Endometrium (tissue), 2 donors: ENCODE results near the gene OR4K2.
"Not testable (repeated sequence)": the region's sequence is repeated elsewhere in the genome, so short reads cannot be mapped to it uniquely, and the experiment has no call there.

ENCODE experiments used
- FAIRE-seq: peaks from 2 replicates; lab custom pipeline; 2012; peaks lifted over from hg19 to GRCh38; lab: Jason Lieb, UNC
- donor health status: control.
- donor health status: control.

OR4K2 gene

GRCh38 chr14:19874842-19875241, at the start of gene OR4K2:
TSS of gene OR4K2 (plus strand) at chr14:19875142. CDS start at chr14:19876268, 1,126 bp downstream.
- no peak for FAIRE-seq

GRCh38 chr14:19827626-19828244, 47.2 kb upstream of the OR4K2 start:
- FAIRE-seq = not testable (repeated sequence)

GRCh38 chr14:19828314-19828713, 46.6 kb upstream of the OR4K2 start:
- no peak for FAIRE-seq

GRCh38 chr14:19834203-19834848, 40.6 kb upstream of the OR4K2 start:
- not testable (repeated sequence) for FAIRE-seq

GRCh38 chr14:19838433-19838832, 36.5 kb upstream of the OR4K2 start:
- no peak for FAIRE-seq

- no peak for FAIRE-seq
Measured at GRCh38 chr14:19851365-19851764, 23.6 kb upstream of the OR4K2 start.

- FAIRE-seq = not testable (repeated sequence)
Measured at GRCh38 chr14:19866061-19866669, 8.8 kb upstream of the OR4K2 start.

- FAIRE-seq = no peak
Measured at GRCh38 chr14:19873178-19873577, 1.8 kb upstream of the OR4K2 start.

GRCh38 chr14:19878029-19878642, 3.2 kb downstream of the OR4K2 start:
- FAIRE-seq = no peak

GRCh38 chr14:19895282-19895681, 20.3 kb downstream of the OR4K2 start:
- FAIRE-seq = no peak

GRCh38 chr14:19900999-19901398, 26.1 kb downstream of the OR4K2 start:
- FAIRE-seq = no peak

- no peak for FAIRE-seq
Measured at GRCh38 chr14:19902409-19902808, 27.5 kb downstream of the OR4K2 start.

GRCh38 chr14:19906665-19907064, 31.7 kb downstream of the OR4K2 start:
- no peak for FAIRE-seq

GRCh38 chr14:19911114-19911513, 36.2 kb downstream of the OR4K2 start:
- FAIRE-seq = no peak

GRCh38 chr14:19917243-19917642, 42.3 kb downstream of the OR4K2 start:
- FAIRE-seq = no peak

- no peak for FAIRE-seq
Measured at GRCh38 chr14:19917955-19918518, 43.1 kb downstream of the OR4K2 start.

GRCh38 chr14:19918553-19919264, 43.8 kb downstream of the OR4K2 start:
- no peak for FAIRE-seq

GRCh38 chr14:19920021-19920657, 45.2 kb downstream of the OR4K2 start, which contains the start of gene OR4K5:
TSS of gene OR4K5 (plus strand) at chr14:19920607. CDS start at chr14:19920607, 0 bp downstream.
- FAIRE-seq = no peak

- FAIRE-seq = no peak
Measured at GRCh38 chr14:19930617-19931016, 55.7 kb downstream of the OR4K2 start, which contains the start of gene OR4K1. TSS of gene OR4K1 (plus strand) at chr14:19930917. CDS start at chr14:19935667, 4,750 bp downstream.
